ENCODE measurements around the gene AFF3. TPM values are rescaled to one million over a fixed set of nuclear protein-coding genes. Genes with fewer than 3 reads are reported as not detected.

Gene AFF3
- total and polyA plus RNA-seq, 2 experiments from 2014 or later, result 12.0 to 12.8 TPM

DNA sequence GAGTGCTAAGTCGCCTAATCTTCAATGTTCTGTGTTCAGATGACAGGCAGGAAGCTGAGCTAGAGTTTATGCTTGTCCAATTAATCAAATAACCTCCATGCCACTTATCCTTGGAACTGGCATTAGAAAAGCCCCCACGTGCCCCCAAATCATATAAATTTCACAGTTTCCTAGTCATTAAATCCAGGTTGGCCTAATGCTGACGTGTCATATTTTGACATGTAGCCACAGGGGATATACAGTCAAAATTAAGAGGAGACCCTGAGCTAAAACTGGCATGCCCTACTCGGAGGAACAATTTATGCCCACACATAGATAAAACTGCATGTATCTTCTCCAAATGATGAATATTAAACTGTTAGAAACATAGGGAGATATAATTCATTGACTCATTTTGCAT is 101.0 kb downstream of the AFF3 start:
- no peak overlapping the region for H3K27ac ChIP-seq
- DNase-seq (ENCODE audit: low read depth in 1 of 2, low spot score in 1 of 2), result no peak
- TF ChIP-seq CTCF (IDR thresholded peaks at IDR 0.05; ENCODE audit: low read depth, low read length), result no peak
- H3K4me1 ChIP-seq (ENCODE audit: low read depth), result peaks cover 14% of the 10 kb centered on the region
- no peaks in the 10 kb centered on the region for H3K36me3 ChIP-seq
- H3K27me3 ChIP-seq, result no peaks in the 10 kb centered on the region
- no peaks in the 10 kb centered on the region for H3K9me3 ChIP-seq (ENCODE audit: low read depth)
- no peak overlapping the region for H3K4me3 ChIP-seq

GRCh38 chr2:100040906-100041305 is 101.5 kb downstream of the AFF3 start:
- peaks cover 10% of the 10 kb centered on the region for H3K4me1 ChIP-seq (ENCODE audit: low read depth)

GRCh38 chr2:100039291-100039980 is 103.0 kb downstream of the AFF3 start:
- TF ChIP-seq CTCF (IDR thresholded peaks at IDR 0.05; ENCODE audit: low read depth, low read length), result no peak
- no peak overlapping the region for H3K4me3 ChIP-seq
- no peaks in the 10 kb centered on the region for H3K9me3 ChIP-seq (ENCODE audit: low read depth)
- no peaks in the 10 kb centered on the region for H3K36me3 ChIP-seq
- DNase-seq (ENCODE audit: low read depth in 1 of 2, low spot score in 1 of 2), result no peak
- no peak overlapping the region for H3K27ac ChIP-seq
- no peaks in the 10 kb centered on the region for H3K27me3 ChIP-seq
- H3K4me1 ChIP-seq (ENCODE audit: low read depth), result no peaks in the 10 kb centered on the region

More at GRCh38 chr2:100040906-100041305, 101.5 kb downstream of the AFF3 start:
- no peak overlapping the region for H3K4me3 ChIP-seq
- H3K27ac ChIP-seq, result no peak overlapping the region
- DNase-seq (ENCODE audit: low read depth in 1 of 2, low spot score in 1 of 2), result no peak
- no peaks in the 10 kb centered on the region for H3K27me3 ChIP-seq
- no peaks in the 10 kb centered on the region for H3K36me3 ChIP-seq
- no peaks in the 10 kb centered on the region for H3K9me3 ChIP-seq (ENCODE audit: low read depth)
- TF ChIP-seq CTCF (IDR thresholded peaks at IDR 0.05; ENCODE audit: low read depth, low read length), result no peak

DNA sequence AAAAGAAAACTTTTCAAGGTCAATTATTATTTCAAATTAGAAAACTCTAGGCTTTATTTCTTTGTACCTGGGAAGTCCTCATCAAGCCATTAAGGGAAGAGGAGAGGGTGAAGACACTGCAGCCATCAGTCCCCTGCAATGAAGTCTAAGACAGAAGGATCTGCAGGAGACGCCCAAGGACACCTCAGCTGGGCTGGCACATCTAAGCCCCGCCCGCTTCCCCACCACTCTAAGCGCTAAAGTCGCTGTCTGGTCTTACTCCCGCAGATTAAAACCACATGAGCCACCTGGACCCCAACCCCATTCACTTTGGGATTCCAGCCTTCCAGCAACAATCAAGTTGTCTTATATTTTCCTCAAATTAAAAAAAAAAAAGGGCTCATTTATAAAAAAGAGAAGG is 104.4 kb downstream of the AFF3 start:
- TF ChIP-seq CTCF (IDR thresholded peaks at IDR 0.05; ENCODE audit: low read depth, low read length), result no peak
- no peak for DNase-seq (ENCODE audit: low read depth in 1 of 2, low spot score in 1 of 2)
- Histone ChIP-seq H3K4me1 (ENCODE audit: low read depth) (no peaks in the 10 kb centered on the region), H3K27ac (no peak overlapping the region), H3K36me3 (no peaks in the 10 kb centered on the region), H3K4me3 (no peak overlapping the region), H3K9me3 (ENCODE audit: low read depth) (no peaks in the 10 kb centered on the region), H3K27me3 (no peaks in the 10 kb centered on the region)

DNA sequence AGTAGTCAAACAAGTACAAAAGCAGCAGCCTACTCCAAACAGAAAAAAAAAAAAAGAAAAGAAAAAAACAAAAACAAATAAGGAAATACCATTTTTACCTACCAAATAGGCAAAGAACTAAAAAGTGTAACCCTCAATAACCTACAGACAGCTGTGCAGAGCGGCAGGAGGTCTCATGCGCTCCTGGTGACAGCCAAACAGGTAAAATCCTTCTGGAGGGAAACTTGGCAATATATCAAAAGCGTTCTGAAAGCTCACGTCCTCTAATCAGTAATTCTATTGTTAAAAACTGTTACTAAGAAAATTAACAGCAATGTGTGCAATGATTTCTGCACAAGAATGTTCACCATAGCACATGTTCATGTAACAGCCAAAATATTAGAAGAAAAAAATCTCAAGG is 105.6 kb downstream of the AFF3 start:
- Histone ChIP-seq H3K4me1 (ENCODE audit: low read depth) (no peaks in the 10 kb centered on the region), H3K36me3 (no peaks in the 10 kb centered on the region), H3K27me3 (no peaks in the 10 kb centered on the region), H3K9me3 (ENCODE audit: low read depth) (no peaks in the 10 kb centered on the region), H3K27ac (no peak overlapping the region), H3K4me3 (no peak overlapping the region)
- no peak for TF ChIP-seq CTCF (IDR thresholded peaks at IDR 0.05; ENCODE audit: low read depth, low read length)
- DNase-seq (ENCODE audit: low read depth in 1 of 2, low spot score in 1 of 2), result no peak

Measured in cardiac muscle cell (in vitro differentiated cells and primary cell).